HG03064 (cell line): ENCODE results near the gene INSRR.

Experiments used
- ATAC-seq: cut with Tn5 transposase; IDR thresholded peaks from one replicate; pipeline ENCODE4 v1.9.1; 2021; ENCODE audit warnings: low read depth; ENCODE audit not compliant: unreplicated experiment

INSRR gene

GRCh38 chr1:156836892-156837291 is 22.0 kb downstream of the INSRR start:
- no peak for ATAC-seq

- ATAC-seq = no peak
These were observed 22.8 kb downstream of the INSRR start for GRCh38 chr1:156836041-156836654.

- ATAC-seq = no peak
These were observed 24.6 kb downstream of the INSRR start for GRCh38 chr1:156834322-156834721.

GRCh38 chr1:156833603-156834002 is 25.3 kb downstream of the INSRR start:
- no peak for ATAC-seq

- ATAC-seq = no peak
These were observed 26.5 kb downstream of the INSRR start for GRCh38 chr1:156832434-156832833.

- no peak for ATAC-seq
These were observed 30.4 kb downstream of the INSRR start for GRCh38 chr1:156828400-156829124.

- ATAC-seq = no peak
These were observed 32.3 kb downstream of the INSRR start for GRCh38 chr1:156826630-156827029.

GRCh38 chr1:156823210-156823790 is 35.6 kb downstream of the INSRR start:
- no peak for ATAC-seq

- no peak for ATAC-seq
These were observed 36.2 kb downstream of the INSRR start for GRCh38 chr1:156822680-156823079.

GRCh38 chr1:156821801-156822200 is 37.1 kb downstream of the INSRR start:
- no peak for ATAC-seq

- ATAC-seq = peak; percentile 76
These were observed 42.2 kb downstream of the INSRR start, which contains the start of gene SH2D2A for GRCh38 chr1:156816561-156817328. TSS of gene SH2D2A (minus strand) at chr1:156816848. CDS start at chr1:156816708, 140 bp downstream.

GRCh38 chr1:156815961-156816422 is 42.9 kb downstream of the INSRR start:
- no peak for ATAC-seq

GRCh38 chr1:156815307-156815826 is 43.5 kb downstream of the INSRR start:
- ATAC-seq = no peak

DNA sequence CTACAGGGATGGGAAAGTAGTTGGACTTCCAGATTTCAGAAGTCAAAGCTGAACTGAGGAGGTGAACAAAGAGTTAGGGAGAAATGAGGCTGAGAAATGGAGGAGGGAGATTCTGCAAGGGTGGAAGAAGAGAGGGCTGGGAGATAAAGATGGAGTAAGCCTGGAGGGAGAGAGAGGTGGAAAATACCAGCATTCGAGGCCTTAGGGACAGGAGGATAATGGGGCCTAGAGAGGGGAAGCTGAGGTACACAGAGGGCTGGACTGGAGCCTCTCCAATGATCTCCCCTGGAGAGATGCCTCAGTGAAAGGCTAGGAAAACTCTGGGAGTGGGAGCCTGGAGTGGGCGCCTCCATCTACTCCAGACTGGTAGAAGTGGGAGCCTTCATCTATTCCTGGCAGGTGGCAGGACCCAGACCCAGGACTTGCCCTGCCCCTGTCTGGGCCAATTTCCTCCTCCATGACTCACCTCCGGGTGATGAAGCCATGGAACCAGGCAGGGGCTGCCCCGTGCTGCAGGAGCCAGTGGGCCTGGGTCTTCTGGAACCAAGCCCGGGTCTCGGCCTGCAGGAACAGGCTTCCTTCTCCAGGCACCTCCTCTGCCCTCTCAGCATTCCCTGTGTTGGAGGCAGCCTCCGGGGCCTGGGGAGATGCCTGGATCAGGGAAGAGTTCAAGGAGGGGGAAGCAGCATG is 44.2 kb downstream of the INSRR start:
- ATAC-seq = no peak

DNA sequence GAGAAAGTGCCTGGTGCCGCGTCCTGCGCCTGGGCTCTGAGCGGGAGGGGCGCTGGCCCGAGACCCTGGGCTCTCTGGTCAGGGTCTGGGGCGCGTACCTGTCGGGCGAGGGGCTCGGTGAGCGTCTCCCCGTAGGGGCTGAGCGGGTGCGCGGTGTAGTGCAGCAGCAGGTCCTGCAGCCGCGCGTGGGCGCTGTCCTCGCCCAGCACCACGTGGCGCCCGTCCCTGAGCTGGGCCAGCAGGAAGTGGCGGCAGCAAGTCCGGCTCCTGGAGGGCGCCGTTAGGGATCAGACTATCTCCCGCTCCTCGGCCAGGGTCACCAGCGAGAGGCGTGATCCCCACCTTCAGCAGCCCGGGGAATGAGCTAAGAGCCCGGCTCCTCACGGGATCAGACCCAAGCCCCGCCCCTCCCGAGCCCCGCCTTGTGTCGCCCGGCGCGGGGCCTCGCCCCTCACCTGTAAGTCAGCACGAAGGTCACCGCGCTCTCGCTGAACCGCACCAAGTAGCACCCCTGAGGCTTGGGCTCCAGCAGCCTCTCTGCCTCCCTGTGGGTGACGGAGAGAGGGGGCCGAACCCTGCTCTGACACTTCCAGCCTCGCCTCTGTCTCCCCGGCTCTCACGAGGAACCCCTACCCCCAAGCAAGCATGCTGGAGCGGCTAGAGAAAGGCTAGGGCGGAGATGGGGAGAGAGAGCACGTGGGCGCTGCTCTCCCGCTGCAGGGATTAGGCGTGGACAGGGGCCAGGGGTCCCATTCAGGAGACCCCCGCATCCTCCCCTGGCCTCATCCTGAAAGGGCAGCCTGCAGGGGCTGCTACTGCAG is 45.0 kb downstream of the INSRR start:
- ATAC-seq = no peak

GRCh38 chr1:156813298-156813697 is 45.6 kb downstream of the INSRR start:
- no peak for ATAC-seq

- no peak for ATAC-seq
These were observed 46.5 kb downstream of the INSRR start for GRCh38 chr1:156812293-156812990.

- no peak for ATAC-seq
These were observed 47.7 kb downstream of the INSRR start for GRCh38 chr1:156811168-156811567.
